Measurements from ENCODE around the gene CACNG5.

Gene CACNG5

GRCh38 chr17:66834919-66835454 is at the start of gene CACNG5:
CACNG5 (plus strand) TSS chr17:66835117; CDS start chr17:66877333, 42,216 bp downstream.
- no peak for DNase-seq

GRCh38 chr17:66786107-66786506 is 48.8 kb upstream of the CACNG5 start:
- no peak for DNase-seq

GRCh38 chr17:66787914-66788313 is 47.0 kb upstream of the CACNG5 start:
- DNase-seq = no peak

- no peak for DNase-seq
Observed at GRCh38 chr17:66789093-66789492, 45.8 kb upstream of the CACNG5 start.

GRCh38 chr17:66789961-66790437 is 44.9 kb upstream of the CACNG5 start:
- no peak for DNase-seq

GRCh38 chr17:66790501-66791061 is 44.3 kb upstream of the CACNG5 start:
- no peak for DNase-seq

GRCh38 chr17:66791347-66791746 is 43.6 kb upstream of the CACNG5 start:
- DNase-seq = no peak

GRCh38 chr17:66793814-66794213 is 41.1 kb upstream of the CACNG5 start:
- DNase-seq = no peak

- no peak for DNase-seq
Observed at GRCh38 chr17:66795486-66795885, 39.4 kb upstream of the CACNG5 start.

- DNase-seq = peak; percentile 31
Observed at GRCh38 chr17:66799849-66800537, 34.9 kb upstream of the CACNG5 start.

GRCh38 chr17:66803474-66803951 is 31.4 kb upstream of the CACNG5 start:
- DNase-seq = no peak

GRCh38 chr17:66805567-66805966 is 29.4 kb upstream of the CACNG5 start:
- no peak for DNase-seq

GRCh38 chr17:66807182-66807581 is 27.7 kb upstream of the CACNG5 start:
- no peak for DNase-seq

- DNase-seq = no peak
Observed at GRCh38 chr17:66809408-66809807, 25.5 kb upstream of the CACNG5 start.

- DNase-seq = no peak
Observed at GRCh38 chr17:66810951-66811682, 23.8 kb upstream of the CACNG5 start.

GRCh38 chr17:66811683-66812054 is 23.2 kb upstream of the CACNG5 start:
- DNase-seq = no peak

GRCh38 chr17:66812571-66812970 is 22.3 kb upstream of the CACNG5 start:
- DNase-seq = no peak

GRCh38 chr17:66813296-66813695 is 21.6 kb upstream of the CACNG5 start:
- DNase-seq = no peak

- no peak for DNase-seq
Observed at GRCh38 chr17:66814026-66814425, 20.9 kb upstream of the CACNG5 start.

GRCh38 chr17:66814570-66814969 is 20.3 kb upstream of the CACNG5 start:
- no peak for DNase-seq

GRCh38 chr17:66817750-66818149 is 17.2 kb upstream of the CACNG5 start:
- DNase-seq = no peak

GRCh38 chr17:66819466-66819865 is 15.5 kb upstream of the CACNG5 start:
- no peak for DNase-seq

GRCh38 chr17:66822009-66822408 is 12.9 kb upstream of the CACNG5 start:
- DNase-seq = no peak

GRCh38 chr17:66826856-66827255 is 8.1 kb upstream of the CACNG5 start:
- DNase-seq = no peak

All from OCI-M1 (cell line).